HUES64 (cell line): ENCODE data around the gene ZFP57.
"Not testable (repeated sequence)": the region's sequence is repeated elsewhere in the genome, so short reads cannot be mapped to it uniquely, and the experiment has no call there.

Experiments used
- H3K27ac ChIP-seq: 2 replicates; pipeline ENCODE4 v1.7.0; 2013; ENCODE audit warnings: low read depth, low read length, inconsistent platforms
- H3K27me3 ChIP-seq: 2 replicates; pipeline ENCODE4 v1.6.1; 2013; ENCODE audit warnings: mild to moderate bottlenecking, low read length; ENCODE audit not compliant: insufficient read depth
- H3K36me3 ChIP-seq: 2 replicates; pipeline ENCODE4 v1.6.1; 2013; ENCODE audit warnings: mild to moderate bottlenecking, low read length; ENCODE audit not compliant: insufficient read depth
- H3K4me1 ChIP-seq: 2 replicates; pipeline ENCODE4 v1.6.1; 2013; ENCODE audit warnings: mild to moderate bottlenecking, low read length, moderate library complexity; ENCODE audit not compliant: insufficient read depth
- H3K4me3 ChIP-seq: 2 replicates; pipeline ENCODE4 v1.5.1; 2013; ENCODE audit warnings: mild to moderate bottlenecking, low read length, moderate library complexity
- H3K9ac ChIP-seq: 2 replicates; pipeline ENCODE4 v1.6.1; 2013; ENCODE audit warnings: mild to moderate bottlenecking, low read depth, low read length
- H3K9me3 ChIP-seq: 2 replicates; pipeline ENCODE4 v1.6.1; 2013; ENCODE audit warnings: low read depth, low read length; ENCODE audit not compliant: insufficient read depth
- WGBS: fragments of 150-250, 120-280 bp; methylation state at CpG from one replicate; pipeline ENCODE4 v1.1.7; 2013; ENCODE audit warnings: missing lambda C conversion rate; 5-methylcytosine and 5-hydroxymethylcytosine counted together

Gene ZFP57

GRCh38 chr6:29666826-29667130 is 14.2 kb downstream of the ZFP57 start:
- Histone ChIP-seq H3K9ac (peak overlapping the region; percentile 44), H3K4me3 (peak overlapping the region; percentile 17), H3K9me3 (no peaks in the 10 kb centered on the region), H3K36me3 (no peaks in the 10 kb centered on the region), H3K27ac (peak overlapping the region; percentile 93), H3K27me3 (no peaks in the 10 kb centered on the region), H3K4me1 (peaks cover 50% of the 10 kb centered on the region)
- WGBS: no CpG with 5 or more reads among the region's 1 CpG

GRCh38 chr6:29665942-29666825 is 14.8 kb downstream of the ZFP57 start:
- no peaks in the 10 kb centered on the region for H3K36me3 ChIP-seq
- peaks cover 52% of the 10 kb centered on the region for H3K4me1 ChIP-seq
- H3K4me3 ChIP-seq: peak overlapping the region; percentile 17; the same call in 1 of the 2 replicates
- no peaks in the 10 kb centered on the region for H3K9me3 ChIP-seq
- H3K9ac ChIP-seq: peak overlapping the region; percentile 44
- H3K27ac ChIP-seq: peak overlapping the region; percentile 93
- H3K27me3 ChIP-seq: no peaks in the 10 kb centered on the region
- WGBS: 48% methylated on average over 8 of the region's 8 CpGs

- 59% methylated on average over 3 of the region's 5 CpGs for WGBS
Observed at GRCh38 chr6:29663300-29664042, 17.5 kb downstream of the ZFP57 start.

GRCh38 chr6:29661502-29662141 is 19.3 kb downstream of the ZFP57 start:
- not testable (repeated sequence) for H3K9me3 ChIP-seq, H3K27me3 ChIP-seq, H3K4me3 ChIP-seq, H3K36me3 ChIP-seq
- H3K4me1 ChIP-seq: peaks cover 40% of the 10 kb centered on the region
- peak overlapping the region; percentile 93 for H3K27ac ChIP-seq
- peak overlapping the region; percentile 50 for H3K9ac ChIP-seq
- WGBS: 11% methylated on average over 14 of the region's 14 CpGs

More at GRCh38 chr6:29663300-29664042, 17.5 kb downstream of the ZFP57 start:
- Histone ChIP-seq H3K9ac (no peak overlapping the region), H3K9me3 (no peaks in the 10 kb centered on the region), H3K27ac (peak overlapping the region; percentile 62), H3K4me1 (peaks cover 57% of the 10 kb centered on the region), H3K36me3 (no peaks in the 10 kb centered on the region), H3K4me3 (no peak overlapping the region), H3K27me3 (no peaks in the 10 kb centered on the region)

GRCh38 chr6:29661071-29661470 is 19.9 kb downstream of the ZFP57 start:
- H3K4me3 ChIP-seq: no peak overlapping the region
- 71% methylated on average over 3 of the region's 3 CpGs for WGBS
- H3K9ac ChIP-seq: peak overlapping the region; percentile 42
- no peaks in the 10 kb centered on the region for H3K27me3 ChIP-seq
- no peaks in the 10 kb centered on the region for H3K36me3 ChIP-seq
- peak overlapping the region; percentile 93 for H3K27ac ChIP-seq
- no peaks in the 10 kb centered on the region for H3K9me3 ChIP-seq
- H3K4me1 ChIP-seq: peaks cover 38% of the 10 kb centered on the region

GRCh38 chr6:29656798-29657197 is 24.2 kb downstream of the ZFP57 start, which contains the start of gene MOG:
Gene MOG (plus strand): TSS chr6:29657092. CDS start chr6:29657210, 118 bp downstream.
- peaks cover 37% of the 10 kb centered on the region for H3K4me1 ChIP-seq
- no peak within 1 kb of the TSS for H3K27ac ChIP-seq
- no peaks in the 10 kb centered on the region for H3K9me3 ChIP-seq
- no peaks in the 10 kb centered on the region for H3K27me3 ChIP-seq
- 85% methylated on average over 4 of the region's 4 CpGs for WGBS
- H3K9ac ChIP-seq: no peak within 1 kb of the TSS
- H3K36me3 ChIP-seq: no peaks in the 10 kb centered on the region
- no peak within 1 kb of the TSS for H3K4me3 ChIP-seq

GRCh38 chr6:29656157-29656556 is 24.8 kb downstream of the ZFP57 start:
- Histone ChIP-seq H3K36me3 (no peaks in the 10 kb centered on the region), H3K4me1 (peaks cover 36% of the 10 kb centered on the region), H3K9ac (no peak overlapping the region), H3K27me3 (no peaks in the 10 kb centered on the region), H3K4me3 (no peak overlapping the region), H3K9me3 (no peaks in the 10 kb centered on the region), H3K27ac (no peak overlapping the region)
- 80% methylated on average over 2 of the region's 2 CpGs for WGBS

GRCh38 chr6:29655658-29656057 is 25.3 kb downstream of the ZFP57 start:
- WGBS: 84% methylated on average over 6 of the region's 6 CpGs
- H3K27me3 ChIP-seq: no peaks in the 10 kb centered on the region

GRCh38 chr6:29653452-29654038 is 27.4 kb downstream of the ZFP57 start:
- Histone ChIP-seq H3K4me3 (no peak overlapping the region), H3K4me1 (peaks cover 38% of the 10 kb centered on the region), H3K9me3 (no peaks in the 10 kb centered on the region), H3K36me3 (no peaks in the 10 kb centered on the region), H3K27ac (no peak overlapping the region), H3K27me3 (no peaks in the 10 kb centered on the region), H3K9ac (no peak overlapping the region)
- WGBS: 15% methylated on average over 7 of the region's 8 CpGs

More at GRCh38 chr6:29655658-29656057, 25.3 kb downstream of the ZFP57 start:
- H3K9me3 ChIP-seq: no peaks in the 10 kb centered on the region
- H3K4me3 ChIP-seq: no peak overlapping the region
- H3K4me1 ChIP-seq: peaks cover 31% of the 10 kb centered on the region
- H3K27ac ChIP-seq: no peak overlapping the region
- no peaks in the 10 kb centered on the region for H3K36me3 ChIP-seq
- no peak overlapping the region for H3K9ac ChIP-seq

GRCh38 chr6:29652198-29652584 is 28.8 kb downstream of the ZFP57 start:
- no peak overlapping the region; the same call in 1 of the 2 replicates for H3K27ac ChIP-seq
- H3K9ac ChIP-seq: no peak overlapping the region
- 82% methylated on average over 10 of the region's 10 CpGs for WGBS
- H3K4me3 ChIP-seq: no peak overlapping the region
- peaks cover 39% of the 10 kb centered on the region for H3K4me1 ChIP-seq
- no peaks in the 10 kb centered on the region for H3K36me3 ChIP-seq
- H3K27me3 ChIP-seq: no peaks in the 10 kb centered on the region
- H3K9me3 ChIP-seq: no peaks in the 10 kb centered on the region
